Activated T-cell treated with anti-CD3 and anti-CD28 coated beads, Interleukin-2, amount 50 U/mL, for 72 hours (primary cell): ENCODE results near the gene DNAH1. TPM values are rescaled to one million over a fixed set of nuclear protein-coding genes. Genes with fewer than 3 reads are reported as not detected.

ENCODE experiments used
- ATAC-seq, 2 donors: fragments of 150-1000 bp; cut with Tn5 transposase; replicated peaks in 1 of 2; 2 replicates each; pipeline ENCODE4 v1.10.0; 2021; ENCODE audit warnings: moderate library complexity in 2 of 2, mild to moderate bottlenecking in 1 of 2
- DNase-seq, 2 donors: peaks; one replicate each; pipeline ENCODE4 v3.0.0; 2021 to 2022; ENCODE audit warnings: mixed read lengths in 1 of 2
- H3K27ac Mint-ChIP-seq: one replicate; pipeline ENCODE4 v1.8.0; 2022; ENCODE audit warnings: mild to moderate bottlenecking, moderate library complexity, mixed read lengths
- H3K27me3 Mint-ChIP-seq: one replicate; pipeline ENCODE4 v1.8.0; 2022; ENCODE audit warnings: low read depth, mixed read lengths
- H3K36me3 Mint-ChIP-seq, 2 donors: one replicate each; pipeline ENCODE4 v1.8.0; 2022; ENCODE audit warnings: mixed read lengths in 2 of 2, mild to moderate bottlenecking in 1 of 2; ENCODE audit not compliant: insufficient read depth in 2 of 2
- H3K4me1 Mint-ChIP-seq: one replicate; pipeline ENCODE4 v1.8.0; 2022; ENCODE audit warnings: low read depth, mixed read lengths
- H3K4me3 Mint-ChIP-seq, 2 donors: one replicate each; pipeline ENCODE4 v1.8.0; 2022; ENCODE audit warnings: mild to moderate bottlenecking in 2 of 2, mixed read lengths in 2 of 2, moderate library complexity in 2 of 2
- H3K9me3 Mint-ChIP-seq, 2 donors: one replicate each; pipeline ENCODE4 v1.8.0; 2022; ENCODE audit warnings: mixed read lengths in 2 of 2
- total RNA-seq, 2 donors: library from RNA; stranded (reverse); gene quantifications; one replicate each; pipeline ENCODE4 v1.2.3, GENCODE V29; 2022

The DNAH1 gene
- total RNA-seq, 2 donors from 2014 or later: 31.4 to 32.4 TPM

DNA sequence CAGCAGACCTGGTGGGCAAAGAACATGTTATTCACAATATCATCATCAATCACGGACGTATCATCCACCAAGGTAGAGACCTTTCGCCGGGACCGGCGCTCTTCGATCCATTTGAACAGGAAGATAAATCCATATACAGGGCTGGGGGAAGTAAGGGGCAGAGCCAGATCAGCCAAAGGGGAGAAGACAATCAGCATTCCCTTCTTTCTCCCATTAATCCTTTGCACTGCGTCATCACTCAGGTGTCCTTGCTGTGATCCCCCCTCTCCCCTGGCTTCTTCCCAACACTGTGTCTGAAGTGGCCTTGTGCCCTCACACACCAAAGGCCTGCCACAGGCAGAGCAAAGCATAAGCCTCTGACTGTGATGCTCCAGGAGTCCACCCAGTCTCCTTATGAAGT lies 92.3 kb downstream of the DNAH1 start:
- Mint-ChIP-seq H3K4me1 (peaks cover 45% of the 10 kb centered on the region), H3K27me3 (no peaks in the 10 kb centered on the region), H3K4me3 (peak overlapping the region; percentile 95 to 99), H3K9me3 (no peaks in the 10 kb centered on the region), H3K36me3 (peaks cover 7 to 9% of the 10 kb centered on the region in 2 donors), H3K27ac (peak overlapping the region; percentile 90)
- DNase-seq (no peak), ATAC-seq (no peak)

DNA sequence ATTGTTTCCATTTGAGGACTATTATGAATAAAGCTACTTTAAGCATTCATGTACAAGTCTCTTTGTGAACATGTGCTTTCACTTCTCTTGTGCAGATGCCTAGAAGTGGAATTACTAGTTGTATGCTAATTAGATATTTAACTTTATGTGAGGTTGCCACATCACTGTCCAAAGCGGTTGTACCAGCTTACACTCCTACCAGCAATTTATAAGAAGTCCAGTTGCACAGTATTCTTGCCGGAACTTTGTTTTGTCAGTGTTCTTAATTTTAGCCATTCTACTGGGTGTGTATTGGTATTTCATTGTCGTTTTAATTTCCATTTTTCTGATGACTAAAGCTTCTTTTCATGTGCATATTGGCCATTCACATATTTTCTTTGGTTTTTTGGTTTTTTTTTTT lies 99.7 kb downstream of the DNAH1 start:
- Mint-ChIP-seq H3K27ac (peak overlapping the region; percentile 57), H3K36me3 (peaks cover 2 to 3% of the 10 kb centered on the region in 2 donors)

DNA sequence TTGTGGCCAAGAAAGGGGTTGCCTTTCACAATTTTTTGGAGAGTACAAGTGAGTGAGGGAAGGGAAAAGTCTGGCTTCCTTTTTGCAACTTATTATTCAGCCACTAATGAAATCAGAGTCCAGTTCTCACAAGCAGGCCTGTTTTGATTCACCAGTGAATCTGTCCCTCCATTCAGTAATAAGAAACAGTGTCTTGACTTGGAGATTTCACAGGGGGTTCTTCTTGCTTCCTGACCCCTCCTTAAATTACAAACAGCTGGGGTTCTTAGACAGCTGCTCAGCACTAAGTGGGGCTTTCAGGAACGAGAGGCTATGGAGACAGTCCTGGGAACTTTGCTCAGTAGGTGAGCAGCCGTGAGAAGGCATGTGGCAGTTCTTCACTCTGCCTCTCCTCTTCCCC lies 104.3 kb downstream of the DNAH1 start:
- Mint-ChIP-seq H3K9me3 (no peaks in the 10 kb centered on the region), H3K4me1 (no peaks in the 10 kb centered on the region), H3K36me3 (no peaks in the 10 kb centered on the region), H3K27me3 (no peaks in the 10 kb centered on the region), H3K27ac (no peak overlapping the region), H3K4me3 (no peak overlapping the region)
- no peak for ATAC-seq
- DNase-seq: no peak

More for the DNA sequence above, 99.7 kb downstream of the DNAH1 start:
- Mint-ChIP-seq H3K4me1 (peaks cover 24% of the 10 kb centered on the region), H3K4me3 (no peak overlapping the region), H3K27me3 (no peaks in the 10 kb centered on the region), H3K9me3 (no peaks in the 10 kb centered on the region)
- ATAC-seq: no peak
- no peak for DNase-seq

DNA sequence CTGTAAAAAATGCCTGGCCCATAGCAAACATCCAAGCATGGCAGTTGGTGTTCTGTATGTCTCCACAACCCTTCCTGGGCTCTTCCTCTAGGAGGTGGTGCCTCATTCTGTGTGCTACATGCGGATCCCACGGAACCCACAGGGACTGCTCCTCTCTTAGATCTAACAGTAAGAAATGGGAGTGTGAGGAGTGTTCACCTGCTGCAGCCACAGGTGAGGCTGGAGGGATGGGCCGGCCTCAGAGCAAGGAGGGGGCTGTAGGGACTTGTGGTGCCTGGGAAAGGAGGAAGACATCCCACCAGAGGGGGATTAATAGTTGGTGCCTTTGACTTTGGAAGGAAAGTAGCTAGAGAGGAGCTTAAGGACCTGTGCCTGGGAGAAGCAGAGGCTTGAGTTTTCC lies 106.5 kb downstream of the DNAH1 start:
- no peak for DNase-seq
- no peaks in the 10 kb centered on the region for H3K9me3 Mint-ChIP-seq
- no peak overlapping the region for H3K27ac Mint-ChIP-seq
- no peak overlapping the region for H3K4me3 Mint-ChIP-seq
- no peaks in the 10 kb centered on the region for H3K36me3 Mint-ChIP-seq
- no peaks in the 10 kb centered on the region for H3K27me3 Mint-ChIP-seq
- no peaks in the 10 kb centered on the region for H3K4me1 Mint-ChIP-seq
- no peak for ATAC-seq

DNA sequence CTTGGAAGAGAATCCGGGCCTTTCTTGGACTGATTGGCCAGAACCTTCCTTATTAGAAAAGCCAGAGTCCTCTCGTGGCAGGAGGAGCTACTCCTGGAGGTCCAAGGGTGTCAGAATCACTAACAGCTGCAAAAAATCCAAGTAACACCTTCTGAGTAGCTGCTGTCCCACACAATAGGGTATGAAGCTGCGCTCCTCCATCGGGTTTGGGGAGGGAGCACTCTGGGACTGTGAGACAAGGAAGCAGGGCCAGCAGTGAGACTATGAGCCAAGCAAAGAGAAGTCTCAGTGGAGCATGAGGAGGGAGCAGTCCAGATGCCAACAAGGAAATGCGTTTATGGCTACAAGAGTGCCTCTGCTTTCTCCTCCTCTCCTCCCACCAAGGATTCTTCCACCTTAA lies 107.1 kb downstream of the DNAH1 start:
- H3K9me3 Mint-ChIP-seq: no peaks in the 10 kb centered on the region
- ATAC-seq: no peak
- no peak overlapping the region for H3K4me3 Mint-ChIP-seq
- no peak for DNase-seq
- no peaks in the 10 kb centered on the region for H3K27me3 Mint-ChIP-seq
- no peak overlapping the region for H3K27ac Mint-ChIP-seq
- H3K4me1 Mint-ChIP-seq: no peaks in the 10 kb centered on the region
- H3K36me3 Mint-ChIP-seq: no peaks in the 10 kb centered on the region

DNA sequence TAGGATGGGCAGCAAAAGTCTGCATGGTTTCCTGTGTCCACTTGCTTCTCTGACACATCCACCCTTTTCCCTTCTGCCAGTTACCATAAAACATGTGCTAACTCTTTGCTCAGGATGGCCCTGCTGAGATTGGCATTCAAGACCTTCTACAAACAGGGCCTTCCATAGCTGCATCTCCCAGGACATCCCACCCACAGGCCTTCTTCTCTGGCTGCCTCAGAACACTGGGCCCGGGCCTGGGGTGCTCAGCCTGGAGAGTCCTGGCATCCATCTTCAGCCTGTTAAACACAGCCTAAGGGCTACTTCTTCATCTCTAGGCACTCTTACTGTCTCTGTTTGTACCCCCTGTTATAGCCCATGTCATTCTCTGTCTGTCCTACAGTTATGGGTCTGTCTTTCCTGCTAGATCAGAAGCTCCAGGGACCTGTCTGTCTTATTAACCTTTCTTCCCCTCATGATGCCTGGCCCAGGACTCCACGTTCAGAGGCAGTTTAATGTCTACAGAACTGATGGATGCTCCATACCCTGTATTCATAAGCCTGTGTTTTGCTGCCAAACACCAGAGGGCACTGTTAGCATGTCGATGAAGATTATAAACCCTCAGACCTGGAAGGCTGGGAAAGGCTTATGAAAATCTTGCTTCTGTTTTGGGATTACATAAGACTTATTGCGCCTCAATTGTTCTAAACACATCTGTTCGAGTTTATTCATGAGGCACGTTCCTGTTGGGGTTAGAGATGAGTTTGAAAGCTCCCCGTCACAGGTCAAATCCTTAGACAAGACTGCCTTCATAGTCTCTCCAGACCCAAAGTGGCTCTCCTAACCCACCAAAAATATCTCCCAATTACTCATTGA lies 112.3 kb downstream of the DNAH1 start:
- peak; percentile 33 to 38 for DNase-seq
- H3K9me3 Mint-ChIP-seq: no peaks in the 10 kb centered on the region
- no peak overlapping the region for H3K4me3 Mint-ChIP-seq

DNA sequence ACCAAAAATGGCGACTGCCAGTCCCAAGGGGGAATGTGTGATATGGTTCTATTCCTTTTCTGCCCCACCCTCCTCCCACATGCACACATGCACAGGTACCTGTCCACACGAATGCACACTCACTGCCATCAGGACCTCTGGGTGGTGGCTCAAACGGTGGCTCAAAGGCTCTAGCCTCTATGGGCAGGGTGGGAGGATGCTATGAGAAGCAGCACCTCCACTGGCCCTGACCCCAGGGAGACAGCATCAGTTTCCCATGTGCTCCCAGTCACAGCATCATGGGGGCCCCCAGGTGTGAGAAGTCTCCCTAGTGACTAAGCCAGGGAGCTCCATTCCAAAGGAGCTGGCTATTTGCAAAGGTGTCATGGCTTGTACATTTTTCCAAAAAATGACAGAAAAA lies 112.9 kb downstream of the DNAH1 start:
- Mint-ChIP-seq H3K4me3 (no peak overlapping the region), H3K9me3 (no peaks in the 10 kb centered on the region), H3K4me1 (no peaks in the 10 kb centered on the region), H3K36me3 (no peaks in the 10 kb centered on the region), H3K27me3 (no peaks in the 10 kb centered on the region), H3K27ac (no peak overlapping the region)
- DNase-seq (no peak), ATAC-seq (no peak)

More for the DNA sequence above, 112.3 kb downstream of the DNAH1 start:
- no peaks in the 10 kb centered on the region for H3K4me1 Mint-ChIP-seq
- peak; percentile 62 to 73 for ATAC-seq
- H3K36me3 Mint-ChIP-seq: no peaks in the 10 kb centered on the region
- no peaks in the 10 kb centered on the region for H3K27me3 Mint-ChIP-seq
- no peak overlapping the region for H3K27ac Mint-ChIP-seq

DNA sequence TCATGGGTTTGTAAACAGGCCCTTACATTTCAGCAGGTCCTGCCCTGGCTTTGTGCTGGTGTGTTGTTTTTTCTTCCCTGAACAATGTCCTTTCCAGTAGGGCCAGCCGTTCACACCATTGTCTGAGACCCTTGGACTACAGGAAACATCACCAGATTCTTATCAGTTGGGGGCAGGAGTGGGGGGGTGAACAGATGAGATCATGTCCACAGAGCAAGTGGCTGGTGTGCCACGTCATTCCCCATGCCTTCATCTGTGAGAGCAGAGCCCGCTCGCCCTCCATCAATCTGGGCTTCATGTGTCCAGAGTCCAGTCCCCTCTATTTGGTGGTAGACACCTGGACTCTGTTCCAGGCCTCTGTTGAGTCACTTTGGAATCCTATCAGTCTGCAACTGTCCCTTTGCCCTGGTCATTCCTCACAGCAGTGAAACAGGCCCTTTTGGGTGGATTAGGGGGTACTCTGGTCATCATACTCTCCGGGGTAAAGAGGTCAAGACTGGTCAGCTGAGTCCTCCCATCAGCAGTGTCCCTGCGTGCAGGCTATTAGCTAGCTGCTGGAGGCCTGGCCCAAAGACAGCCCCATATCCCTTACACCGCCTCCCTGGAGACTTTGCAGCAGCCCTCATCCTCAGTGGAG lies 113.8 kb downstream of the DNAH1 start:
- Mint-ChIP-seq H3K9me3 (no peaks in the 10 kb centered on the region), H3K4me3 (no peak overlapping the region), H3K36me3 (no peaks in the 10 kb centered on the region), H3K27me3 (no peaks in the 10 kb centered on the region), H3K27ac (no peak overlapping the region), H3K4me1 (no peaks in the 10 kb centered on the region)
- ATAC-seq (no peak), DNase-seq (no peak)

DNA sequence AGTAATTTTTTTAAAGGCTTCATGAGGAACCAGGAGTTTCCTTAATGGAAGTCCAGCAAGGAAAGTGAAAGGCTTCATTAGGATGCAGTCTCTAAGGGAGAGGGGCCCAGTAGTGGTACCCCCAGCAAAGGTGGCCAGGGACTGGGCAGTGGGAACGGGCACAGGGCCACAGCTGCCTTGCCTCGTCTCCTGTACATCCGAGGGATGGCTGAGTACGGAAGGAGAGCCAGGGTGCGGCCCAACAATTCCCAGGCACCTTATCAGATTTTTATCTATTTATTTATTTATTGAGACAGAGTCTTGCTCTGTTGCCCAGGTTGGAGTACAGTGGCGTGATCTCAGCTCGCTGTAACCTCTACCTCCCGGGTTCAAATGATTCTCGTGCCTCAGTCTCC lies 114.3 kb downstream of the DNAH1 start:
- H3K27me3 Mint-ChIP-seq: no peaks in the 10 kb centered on the region
- H3K4me1 Mint-ChIP-seq: no peaks in the 10 kb centered on the region
- H3K4me3 Mint-ChIP-seq: no peak overlapping the region
- no peaks in the 10 kb centered on the region for H3K36me3 Mint-ChIP-seq
- no peaks in the 10 kb centered on the region for H3K9me3 Mint-ChIP-seq
- no peak overlapping the region for H3K27ac Mint-ChIP-seq
- no peak for ATAC-seq
- DNase-seq: no peak

DNA sequence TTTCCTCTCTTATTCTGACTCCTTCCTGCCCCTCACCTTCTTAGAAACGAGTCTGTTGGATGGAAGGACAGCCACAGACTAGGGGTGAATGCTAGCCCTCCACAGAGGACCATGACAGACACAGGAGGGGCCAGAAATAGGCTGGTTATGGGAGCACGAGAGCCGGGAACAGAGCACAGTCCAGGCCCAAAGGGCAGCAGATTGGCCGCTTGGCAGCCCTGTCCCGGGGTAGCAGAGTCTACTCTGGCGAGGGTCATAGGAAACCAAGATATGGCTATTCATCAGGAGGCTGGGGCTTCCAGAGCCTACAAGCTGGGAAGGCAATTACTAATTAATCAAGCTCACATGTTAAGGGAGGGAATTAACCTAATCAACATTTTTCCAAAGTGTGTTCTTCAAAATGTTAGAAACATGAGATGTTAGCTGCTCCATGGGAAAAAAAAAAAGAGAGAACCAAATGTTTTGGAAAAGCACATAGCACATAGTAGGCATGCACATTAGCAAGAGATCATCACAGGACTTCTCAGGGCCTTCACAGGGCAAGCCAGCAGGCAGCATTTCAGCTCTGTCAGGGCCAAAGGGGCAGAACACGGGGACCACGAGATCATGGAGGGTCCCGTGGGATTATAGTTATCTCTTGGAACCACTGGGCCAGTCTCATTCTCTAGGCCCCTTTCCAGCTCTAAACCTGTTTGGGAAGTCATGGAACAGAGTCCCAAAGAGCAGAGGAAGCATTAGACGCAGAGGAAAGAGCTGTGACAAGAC lies 115.5 kb downstream of the DNAH1 start:
- no peak overlapping the region for H3K4me3 Mint-ChIP-seq
- H3K9me3 Mint-ChIP-seq: no peaks in the 10 kb centered on the region
- no peaks in the 10 kb centered on the region for H3K4me1 Mint-ChIP-seq
- no peaks in the 10 kb centered on the region for H3K27me3 Mint-ChIP-seq
- H3K27ac Mint-ChIP-seq: no peak overlapping the region
- DNase-seq (no peak), ATAC-seq (no peak)
- H3K36me3 Mint-ChIP-seq: no peaks in the 10 kb centered on the region

DNA sequence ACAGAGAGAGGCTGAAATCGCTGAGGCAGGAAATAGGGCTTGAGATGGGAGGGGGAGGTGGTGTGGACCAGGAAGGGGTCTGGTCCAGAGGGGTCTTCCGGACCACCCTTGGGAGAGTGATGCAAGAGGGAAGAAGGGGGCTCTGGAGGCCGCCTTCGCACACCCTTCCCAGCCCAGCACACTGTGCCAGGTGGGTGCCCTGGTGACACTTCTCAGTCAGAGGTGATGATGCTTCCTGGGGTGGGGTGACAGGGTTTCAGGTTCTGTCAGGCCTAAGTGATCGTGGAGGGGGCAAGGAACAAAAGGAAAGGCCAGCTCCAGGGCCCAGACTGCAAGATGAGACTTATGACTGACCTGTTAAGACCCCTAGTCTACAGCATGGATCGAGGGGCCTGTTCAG lies 116.1 kb downstream of the DNAH1 start:
- H3K4me3 Mint-ChIP-seq: no peak overlapping the region
- no peaks in the 10 kb centered on the region for H3K9me3 Mint-ChIP-seq
- H3K27ac Mint-ChIP-seq: no peak overlapping the region
- no peak for DNase-seq
- H3K36me3 Mint-ChIP-seq: no peaks in the 10 kb centered on the region
- peak in 1 of 2 donors; percentile 40 for ATAC-seq
- no peaks in the 10 kb centered on the region for H3K4me1 Mint-ChIP-seq
- no peaks in the 10 kb centered on the region for H3K27me3 Mint-ChIP-seq

DNA sequence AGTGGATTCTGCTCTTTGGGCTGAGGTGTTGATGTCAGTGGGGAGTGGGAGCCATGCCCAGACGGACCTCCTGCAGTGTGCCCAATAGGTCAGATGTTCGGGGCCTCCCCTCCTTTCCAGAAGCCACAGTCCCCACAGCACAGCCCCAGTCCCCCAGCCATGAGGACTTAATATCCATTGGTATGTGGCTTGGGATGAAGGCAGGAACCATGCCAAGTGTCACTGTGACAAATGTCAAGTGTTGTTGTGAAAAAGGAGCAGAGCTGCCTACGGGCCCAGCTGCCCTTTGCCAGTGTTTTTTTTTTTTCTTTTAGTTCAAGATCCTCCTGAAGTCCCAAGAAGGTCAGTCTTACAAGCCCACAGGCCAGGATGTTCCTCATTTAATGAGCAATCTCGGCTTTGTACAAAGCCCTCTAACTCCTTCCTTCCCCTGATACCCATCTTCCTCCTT lies 116.6 kb downstream of the DNAH1 start:
- Mint-ChIP-seq H3K27ac (peak overlapping the region; percentile 24), H3K36me3 (no peaks in the 10 kb centered on the region), H3K4me3 (no peak overlapping the region), H3K4me1 (no peaks in the 10 kb centered on the region), H3K27me3 (no peaks in the 10 kb centered on the region), H3K9me3 (no peaks in the 10 kb centered on the region)
- ATAC-seq (no peak), DNase-seq (no peak)

DNA sequence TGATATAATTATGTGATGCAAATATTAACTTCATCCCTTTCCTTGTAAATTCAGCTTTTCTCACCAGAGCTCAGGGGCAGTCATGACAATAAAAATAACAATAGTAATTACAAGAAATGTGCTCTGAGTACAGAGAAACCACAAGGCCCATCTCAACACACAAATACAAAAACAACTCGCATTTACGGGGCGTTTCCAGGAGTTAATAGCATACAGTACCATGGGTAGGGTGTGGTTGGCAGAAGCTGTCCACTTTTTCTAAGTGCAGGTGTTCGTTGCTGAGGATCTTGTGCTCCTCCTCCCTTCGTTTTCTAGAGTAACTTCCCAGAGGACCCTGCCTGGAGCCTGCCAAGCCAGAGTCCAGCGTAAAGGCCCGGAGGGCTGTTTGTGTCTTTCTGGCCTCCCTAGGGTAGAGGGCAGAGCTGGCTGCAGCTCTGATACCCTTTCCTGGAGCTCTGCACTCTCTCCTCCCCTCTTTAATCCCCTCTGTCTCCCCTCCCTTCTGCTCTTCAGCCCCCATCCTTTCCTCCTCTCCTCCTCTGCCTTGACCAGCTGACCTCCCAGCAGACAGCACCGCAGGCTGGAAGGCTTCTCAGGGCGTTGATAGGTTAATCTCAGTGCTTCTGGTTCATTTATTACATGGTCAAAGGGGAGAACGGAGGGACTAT lies 117.3 kb downstream of the DNAH1 start:
- no peaks in the 10 kb centered on the region for H3K27me3 Mint-ChIP-seq
- DNase-seq: no peak
- peak overlapping the region in 1 of 2 donors; percentile 27 for H3K4me3 Mint-ChIP-seq
- H3K9me3 Mint-ChIP-seq: no peaks in the 10 kb centered on the region
- H3K4me1 Mint-ChIP-seq: no peaks in the 10 kb centered on the region
- ATAC-seq: peak in 1 of 2 donors; percentile 41
- H3K36me3 Mint-ChIP-seq: no peaks in the 10 kb centered on the region
- no peak overlapping the region for H3K27ac Mint-ChIP-seq
